Eye (tissue), 1 donor: ENCODE data around the gene LURAP1L.
A peak's percentile ranks its signal among the peaks of the same experiment; 100 is the strongest.

ENCODE experiments used
- DNase-seq: peaks from one replicate; pipeline ENCODE4 v3.0.0-alpha.2; 2015

The LURAP1L gene

GRCh38 chr9:12777121-12778022, 2.6 kb downstream of the LURAP1L start:
- peak; percentile 23 for DNase-seq

- DNase-seq: no peak
These were observed 3.6 kb downstream of the LURAP1L start for GRCh38 chr9:12778389-12778788.

- no peak for DNase-seq
These were observed 6.5 kb downstream of the LURAP1L start for GRCh38 chr9:12781226-12781733.

GRCh38 chr9:12783767-12784460, 9.1 kb downstream of the LURAP1L start:
- no peak for DNase-seq

- no peak for DNase-seq
These were observed 9.8 kb downstream of the LURAP1L start for GRCh38 chr9:12784461-12785259.

GRCh38 chr9:12785260-12785770, 10.5 kb downstream of the LURAP1L start:
- no peak for DNase-seq

GRCh38 chr9:12785941-12786340, 11.1 kb downstream of the LURAP1L start:
- no peak for DNase-seq

- no peak for DNase-seq
These were observed 15.2 kb downstream of the LURAP1L start for GRCh38 chr9:12790001-12790400.

- DNase-seq: no peak
These were observed 16.1 kb downstream of the LURAP1L start for GRCh38 chr9:12790883-12791282.

GRCh38 chr9:12794101-12794799, 19.4 kb downstream of the LURAP1L start:
- DNase-seq: no peak

GRCh38 chr9:12796601-12797000, 21.8 kb downstream of the LURAP1L start:
- no peak for DNase-seq

GRCh38 chr9:12797037-12797436, 22.2 kb downstream of the LURAP1L start:
- no peak for DNase-seq

- no peak for DNase-seq
These were observed 23.4 kb downstream of the LURAP1L start for GRCh38 chr9:12798066-12798770.

GRCh38 chr9:12801187-12801586, 26.4 kb downstream of the LURAP1L start:
- no peak for DNase-seq

- no peak for DNase-seq
These were observed 26.8 kb downstream of the LURAP1L start for GRCh38 chr9:12801663-12802062.

GRCh38 chr9:12802093-12802492, 27.3 kb downstream of the LURAP1L start:
- no peak for DNase-seq

GRCh38 chr9:12808569-12808968, 33.7 kb downstream of the LURAP1L start:
- DNase-seq: no peak

GRCh38 chr9:12809720-12810119, 34.9 kb downstream of the LURAP1L start:
- DNase-seq: no peak

GRCh38 chr9:12811935-12812334, 37.1 kb downstream of the LURAP1L start:
- DNase-seq: no peak

GRCh38 chr9:12812710-12813109, 37.9 kb downstream of the LURAP1L start:
- DNase-seq: no peak

GRCh38 chr9:12813533-12813932, 38.7 kb downstream of the LURAP1L start:
- DNase-seq: no peak
